ENCODE results near the gene GPT2.

- TF ChIP-seq CTCF (conservative IDR thresholded peaks at IDR 0.05) (no peak), ZFX (IDR thresholded peaks at IDR 0.05) (no peak)
Observed at GRCh38 chr16:46911650-46912049, 27.5 kb downstream of the GPT2 start.

Measured in C4-2B (cell line).